Right lobe of liver (tissue), 4 donors: ENCODE data around the gene ATP6V0A1.

Experiments
- POLR2A ChIP-seq: fragments of 450-650 bp; IDR thresholded peaks from one replicate; pipeline ENCODE4 v1.6.1; 2017; ENCODE audit warnings: antibody characterized with exemption, mild to moderate bottlenecking
- TF ChIP-seq, protein P1 (sequence below), 4 donors: fragments of 200-600 bp in 3 of 4; fragments of 450-650 bp in 1 of 4; IDR thresholded peaks; one replicate each; pipeline versions ENCODE4 v1.5.1 to v1.8.0; 2016 to 2022; ENCODE audit warnings: antibody characterized with exemption in 4 of 4, mild to moderate bottlenecking in 2 of 4
- donor health status: DM: no; HTN: no; CAD: no.
- donor health status: DM: no; HTN: no; CAD: no.
- donor health status: DM: no; HTN: yes; CAD: no.

DNA sequence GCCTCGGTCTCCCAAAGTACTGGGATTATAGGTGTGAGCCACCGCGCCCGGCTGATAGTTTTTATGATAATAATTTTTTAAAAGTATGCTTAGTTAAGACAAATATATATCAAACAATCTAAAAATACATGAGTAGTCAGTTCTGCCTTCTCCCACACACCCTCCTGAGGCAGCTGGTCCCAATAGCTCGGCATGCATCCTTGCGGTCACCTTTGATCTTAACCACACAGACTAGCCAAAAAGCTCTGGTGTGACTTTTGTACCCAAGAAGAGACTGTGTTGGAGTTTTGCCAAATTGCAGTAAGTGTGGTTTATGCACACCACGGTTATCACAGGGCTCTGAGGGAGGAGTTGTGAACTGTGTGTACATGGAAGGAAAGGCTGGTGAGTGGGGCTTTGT is 25.6 kb downstream of the ATP6V0A1 start:
- TF ChIP-seq, protein P1, sequence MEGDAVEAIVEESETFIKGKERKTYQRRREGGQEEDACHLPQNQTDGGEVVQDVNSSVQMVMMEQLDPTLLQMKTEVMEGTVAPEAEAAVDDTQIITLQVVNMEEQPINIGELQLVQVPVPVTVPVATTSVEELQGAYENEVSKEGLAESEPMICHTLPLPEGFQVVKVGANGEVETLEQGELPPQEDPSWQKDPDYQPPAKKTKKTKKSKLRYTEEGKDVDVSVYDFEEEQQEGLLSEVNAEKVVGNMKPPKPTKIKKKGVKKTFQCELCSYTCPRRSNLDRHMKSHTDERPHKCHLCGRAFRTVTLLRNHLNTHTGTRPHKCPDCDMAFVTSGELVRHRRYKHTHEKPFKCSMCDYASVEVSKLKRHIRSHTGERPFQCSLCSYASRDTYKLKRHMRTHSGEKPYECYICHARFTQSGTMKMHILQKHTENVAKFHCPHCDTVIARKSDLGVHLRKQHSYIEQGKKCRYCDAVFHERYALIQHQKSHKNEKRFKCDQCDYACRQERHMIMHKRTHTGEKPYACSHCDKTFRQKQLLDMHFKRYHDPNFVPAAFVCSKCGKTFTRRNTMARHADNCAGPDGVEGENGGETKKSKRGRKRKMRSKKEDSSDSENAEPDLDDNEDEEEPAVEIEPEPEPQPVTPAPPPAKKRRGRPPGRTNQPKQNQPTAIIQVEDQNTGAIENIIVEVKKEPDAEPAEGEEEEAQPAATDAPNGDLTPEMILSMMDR (IDR thresholded peaks at IDR 0.05), result no peak
- no peak for TF ChIP-seq POLR2A
